ENCODE data around the gene LKAAEAR1.
A peak's percentile ranks its signal among the peaks of the same experiment; 100 is the strongest.

The LKAAEAR1 gene

GRCh38 chr20:64063389-64064144 lies 20.6 kb downstream of the LKAAEAR1 start:
- DNase-seq: no peak

- DNase-seq: peak; percentile 92
Observed at GRCh38 chr20:64062596-64063388, 21.4 kb downstream of the LKAAEAR1 start, which contains the start of gene TCEA2. TCEA2 (plus strand) TSS chr20:64063198; CDS start chr20:64063313, 115 bp downstream.

- no peak for DNase-seq
Observed at GRCh38 chr20:64062276-64062595, 22.0 kb downstream of the LKAAEAR1 start.

- DNase-seq: no peak
Observed at GRCh38 chr20:64058536-64058935, 25.7 kb downstream of the LKAAEAR1 start.

GRCh38 chr20:64057628-64058498 lies 26.3 kb downstream of the LKAAEAR1 start:
- peak; percentile 66 for DNase-seq

GRCh38 chr20:64056889-64057627 lies 27.1 kb downstream of the LKAAEAR1 start:
- DNase-seq: no peak

DNA sequence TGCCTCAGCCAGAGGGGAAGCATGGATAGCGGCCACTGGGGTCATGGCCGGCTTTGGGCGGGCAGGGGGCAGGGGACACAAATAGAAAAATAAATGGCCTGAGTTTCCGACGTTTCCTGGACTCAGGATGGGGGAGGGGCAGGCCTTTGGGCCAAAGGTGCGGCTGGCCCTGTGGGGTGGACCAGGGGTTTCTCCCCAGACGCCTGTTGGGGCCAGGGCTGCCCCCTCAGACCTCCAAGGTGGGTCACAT lies 27.6 kb downstream of the LKAAEAR1 start:
- DNase-seq: no peak

- DNase-seq: no peak
Observed at GRCh38 chr20:64055893-64056638, 28.1 kb downstream of the LKAAEAR1 start.

DNA sequence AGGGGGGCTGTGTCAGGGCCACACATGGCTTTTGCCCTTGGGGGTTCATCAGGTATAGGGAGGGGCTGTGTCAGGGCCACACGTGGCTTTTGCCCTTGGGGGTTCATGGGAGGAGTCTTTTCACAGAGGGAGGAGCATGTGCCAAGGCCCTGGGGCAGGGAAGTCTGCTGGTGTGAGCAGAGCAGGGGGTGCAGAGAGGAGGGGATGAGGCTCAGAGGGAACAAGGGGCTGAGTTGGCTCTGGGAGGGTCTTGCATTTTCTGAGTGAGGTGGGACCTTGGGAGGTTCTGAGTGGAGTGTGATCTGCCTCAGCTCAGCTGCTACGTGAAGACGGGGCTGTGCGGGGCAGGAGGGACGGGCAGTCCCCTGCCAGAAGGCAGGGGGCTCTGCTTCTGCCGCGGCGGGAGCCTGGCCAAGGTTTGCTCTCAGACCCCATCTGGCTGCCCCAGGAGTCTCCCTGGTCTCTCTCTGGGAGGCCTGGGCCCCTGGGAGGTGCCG lies 28.8 kb downstream of the LKAAEAR1 start:
- no peak for DNase-seq

GRCh38 chr20:64053841-64054661 lies 30.1 kb downstream of the LKAAEAR1 start:
- DNase-seq: no peak

GRCh38 chr20:64052987-64053840 lies 31.0 kb downstream of the LKAAEAR1 start:
- no peak for DNase-seq

DNA sequence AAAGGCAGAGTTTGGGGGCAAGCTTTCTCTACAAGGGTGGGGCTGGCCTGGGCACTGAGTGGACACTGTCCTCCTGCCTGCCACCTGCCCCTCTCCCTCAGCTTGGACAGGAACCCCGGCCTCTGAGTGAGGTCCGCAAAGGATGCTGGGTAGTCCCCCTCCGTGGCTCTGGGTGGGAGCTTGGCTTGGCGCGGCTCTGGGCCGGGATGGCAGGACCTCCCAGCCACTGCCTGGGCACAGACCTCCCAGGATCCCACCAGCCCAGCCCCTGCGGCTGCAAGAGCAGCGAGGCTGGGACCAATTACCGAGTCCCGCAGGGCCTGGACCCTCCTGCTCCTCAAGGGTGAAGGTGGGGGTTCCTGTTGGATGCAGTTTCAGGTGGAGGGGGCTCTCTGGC lies 31.9 kb downstream of the LKAAEAR1 start:
- no peak for DNase-seq

DNA sequence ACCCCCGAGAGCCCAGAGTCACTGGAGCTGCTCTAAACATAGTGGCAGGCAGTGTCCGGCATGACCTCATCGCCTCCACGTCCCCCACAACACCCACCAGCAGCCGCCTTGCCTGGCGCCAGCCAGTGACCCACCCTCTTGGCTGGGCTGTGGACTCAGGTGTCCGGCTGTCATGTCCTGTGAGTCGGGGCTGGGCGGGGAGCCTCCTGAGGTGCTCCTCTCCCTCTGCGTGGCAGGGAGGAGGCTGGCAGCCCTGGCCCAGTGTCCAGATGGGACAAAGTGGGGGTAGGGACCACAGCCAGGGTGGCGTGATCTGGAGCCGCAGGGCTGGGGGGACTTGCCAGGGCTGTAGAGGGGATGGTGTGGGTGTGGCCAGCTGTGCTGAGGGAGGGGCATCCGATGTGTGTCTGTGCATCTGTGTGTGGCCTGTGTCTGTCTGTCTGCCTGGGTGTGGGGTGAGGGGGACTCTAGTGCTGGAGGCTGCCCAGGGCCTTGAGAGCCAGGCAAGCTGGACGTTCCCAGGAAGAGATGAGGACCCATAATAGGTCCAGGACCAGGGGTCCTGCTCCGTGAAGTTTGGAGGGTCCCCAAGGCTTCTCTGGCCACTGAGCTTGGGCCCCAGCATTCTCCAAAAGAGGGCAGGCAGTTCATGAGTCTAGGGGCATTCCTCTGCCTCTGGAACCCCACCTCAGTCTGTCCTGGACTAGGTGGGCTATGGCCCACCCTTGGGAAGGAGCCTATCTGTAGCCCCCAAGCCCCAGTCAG lies 32.5 kb downstream of the LKAAEAR1 start:
- DNase-seq: no peak

GRCh38 chr20:64051033-64051452 lies 33.2 kb downstream of the LKAAEAR1 start:
- no peak for DNase-seq

GRCh38 chr20:64050261-64051032 lies 33.8 kb downstream of the LKAAEAR1 start:
- DNase-seq: no peak

GRCh38 chr20:64049878-64050260 lies 34.3 kb downstream of the LKAAEAR1 start:
- no peak for DNase-seq

GRCh38 chr20:64049060-64049877 lies 34.9 kb downstream of the LKAAEAR1 start, which contains the start of gene SOX18:
SOX18 (minus strand) TSS chr20:64049639; CDS start chr20:64049516, 123 bp downstream.
- DNase-seq: no peak

Data from activated CD4-positive, alpha-beta T cell treated with anti-CD3 and anti-CD28 coated beads for 1 hour (primary cell).